Fibroblast of lung (primary cell): ENCODE measurements around the gene CPXM1. TPM values are rescaled to one million over a fixed set of nuclear protein-coding genes. Genes with fewer than 3 reads are reported as not detected.

Source experiments
- DNase-seq, 2 donors: peaks; one replicate each; pipeline versions ENCODE4 v3.0.0 to v3.0.0-alpha.2; 2010; ENCODE audit warnings: low read depth in 2 of 2
- H2AFZ ChIP-seq: 2 replicates; pipeline ENCODE4 v1.5.1; 2012; ENCODE audit warnings: low read length, control low read depth, inconsistent platforms
- H3K27ac ChIP-seq: 2 replicates; pipeline ENCODE4 v1.5.1; 2011; ENCODE audit warnings: low read length, control low read depth; ENCODE audit not compliant: insufficient read depth
- H3K27me3 ChIP-seq: 2 replicates; pipeline ENCODE4 v1.5.1; 2011; ENCODE audit warnings: mild to moderate bottlenecking, low read length; ENCODE audit not compliant: control insufficient read depth, insufficient read depth
- H3K36me3 ChIP-seq: 2 replicates; pipeline ENCODE4 v1.5.1; 2011; ENCODE audit warnings: low read length; ENCODE audit not compliant: control insufficient read depth, insufficient read depth
- H3K4me1 ChIP-seq: 2 replicates; pipeline ENCODE4 v1.5.1; 2011; ENCODE audit warnings: low read length; ENCODE audit not compliant: control insufficient read depth, insufficient read depth; ENCODE audit errors: extremely low read depth
- H3K4me2 ChIP-seq: 2 replicates; pipeline ENCODE4 v1.5.1; 2011; ENCODE audit warnings: low read length, control low read depth; ENCODE audit not compliant: insufficient read depth; ENCODE audit errors: extremely low read depth
- H3K4me3 ChIP-seq, 4 experiments: fragments of 200-600 bp in 1 of 4; sonication (generic) in 1 of 4; replicated peaks in 1 of 4; 2 replicates each; pipeline ENCODE4 v1.5.1; 2011 to 2016; ENCODE audit warnings: low read length in 4 of 4, low read depth in 3 of 4, mild to moderate bottlenecking in 3 of 4, control low read depth in 2 of 4, inconsistent platforms in 1 of 4, mixed read lengths in 1 of 4; ENCODE audit not compliant: insufficient read depth in 1 of 4; ENCODE audit errors: control extremely low read depth in 1 of 4
- H3K79me2 ChIP-seq: 2 replicates; pipeline ENCODE4 v1.5.1; 2012; ENCODE audit warnings: mild to moderate bottlenecking, low read length, inconsistent platforms; ENCODE audit not compliant: control insufficient read depth, insufficient read depth
- H3K9ac ChIP-seq: 2 replicates; pipeline ENCODE4 v1.5.1; 2011; ENCODE audit warnings: mild to moderate bottlenecking, low read length, control low read depth; ENCODE audit not compliant: insufficient read depth
- H3K9me3 ChIP-seq: 2 replicates; pipeline ENCODE4 v1.5.1; 2012; ENCODE audit warnings: low read depth, low read length; ENCODE audit not compliant: control insufficient read depth, insufficient read depth
- H4K20me1 ChIP-seq: 2 replicates; pipeline ENCODE4 v1.5.1; 2011; ENCODE audit warnings: low read length; ENCODE audit not compliant: control insufficient read depth, insufficient read depth; ENCODE audit errors: extremely low read depth
- CTCF ChIP-seq, 2 donors: IDR thresholded peaks in 1 of 2; conservative IDR thresholded peaks in 1 of 2; 1 replicate in 1 of 2; 2 replicates in 1 of 2; pipeline ENCODE4 v1.5.1; 2011 to 2012; ENCODE audit warnings: low read length in 2 of 2, control low read depth in 1 of 2, inconsistent platforms in 1 of 2, low read depth in 1 of 2, mild to moderate bottlenecking in 1 of 2
- EZH2 ChIP-seq: IDR thresholded peaks from 2 replicates; pipeline ENCODE4 v1.5.1; 2012; ENCODE audit warnings: low read length, control low read depth, mild to moderate bottlenecking; ENCODE audit errors: missing control alignments
- polyA plus RNA-seq, 2 donors: library from polyadenylated mRNA; depleted of rRNA in 1 of 2; stranded (reverse) in 1 of 2; unstranded in 1 of 2; fragments of >200 nt; gene quantifications; 2 replicates each; pipeline ENCODE4 v1.2.1, GENCODE V29; 2011 to 2012; ENCODE audit warnings: missing spikeins in 1 of 2
- total RNA-seq: library from RNA; depleted of rRNA; stranded (reverse); fragments of >200 nt; gene quantifications from 2 replicates; pipeline ENCODE4 v1.2.1, GENCODE V29; 2014

The CPXM1 gene
- total and polyA plus RNA-seq, 2 donors (not counting 1 experiment from before 2014, with no cell fraction given) = 0.50 to 0.92 TPM

GRCh38 chr20:2759603-2760296 is 40.7 kb downstream of the CPXM1 start:
- TF ChIP-seq CTCF (conservative IDR thresholded peaks at IDR 0.05 in 1 of 2, IDR thresholded peaks at IDR 0.05 in 1 of 2; ENCODE audit: low read depth in 1 of 2, low read length in 2 of 2) = no peak
- no peak for TF ChIP-seq EZH2
- Histone ChIP-seq H3K4me2 (no peak overlapping the region), H3K27me3 (peaks cover 12% of the 10 kb centered on the region), H3K27ac (no peak overlapping the region), H4K20me1 (no peaks in the 10 kb centered on the region), H3K9me3 (no peaks in the 10 kb centered on the region), H2AFZ (no peak overlapping the region), H3K36me3 (no peaks in the 10 kb centered on the region), H3K4me1 (no peaks in the 10 kb centered on the region), H3K9ac (no peak overlapping the region), H3K79me2 (no peaks in the 10 kb centered on the region), H3K4me3 (no peak overlapping the region)
- DNase-seq = no peak

- no peaks in the 10 kb centered on the region for H3K4me1 ChIP-seq
These were observed 41.3 kb downstream of the CPXM1 start for GRCh38 chr20:2759143-2759542.

GRCh38 chr20:2757969-2758368 is 42.5 kb downstream of the CPXM1 start:
- Histone ChIP-seq H3K27ac (no peak overlapping the region), H3K27me3 (peaks cover 15% of the 10 kb centered on the region), H2AFZ (no peak overlapping the region), H3K4me3 (no peak overlapping the region), H3K9me3 (no peaks in the 10 kb centered on the region), H3K4me1 (no peaks in the 10 kb centered on the region), H3K9ac (no peak overlapping the region), H3K79me2 (no peaks in the 10 kb centered on the region), H3K36me3 (no peaks in the 10 kb centered on the region), H3K4me2 (no peak overlapping the region), H4K20me1 (no peaks in the 10 kb centered on the region)
- no peak for DNase-seq
- TF ChIP-seq CTCF (conservative IDR thresholded peaks at IDR 0.05 in 1 of 2, IDR thresholded peaks at IDR 0.05 in 1 of 2; ENCODE audit: low read depth in 1 of 2, low read length in 2 of 2) = no peak

More at GRCh38 chr20:2759143-2759542, 41.3 kb downstream of the CPXM1 start:
- TF ChIP-seq CTCF (conservative IDR thresholded peaks at IDR 0.05 in 1 of 2, IDR thresholded peaks at IDR 0.05 in 1 of 2; ENCODE audit: low read depth in 1 of 2, low read length in 2 of 2) = no peak
- TF ChIP-seq EZH2 = no peak
- H3K27ac ChIP-seq = no peak overlapping the region
- H2AFZ ChIP-seq = no peak overlapping the region
- H3K79me2 ChIP-seq = no peaks in the 10 kb centered on the region
- H3K36me3 ChIP-seq = no peaks in the 10 kb centered on the region
- H3K4me2 ChIP-seq = no peak overlapping the region
- peaks cover 16% of the 10 kb centered on the region for H3K27me3 ChIP-seq
- no peak overlapping the region for H3K4me3 ChIP-seq
- no peak for DNase-seq
- H3K9ac ChIP-seq = no peak overlapping the region
- H4K20me1 ChIP-seq = no peaks in the 10 kb centered on the region
- H3K9me3 ChIP-seq = no peaks in the 10 kb centered on the region
